NK-92 treated with Interleukin-12 subunit alpha and Interleukin-12 subunit beta, amount 100 ng/mL, for 24 hours (cell line): Measurements from ENCODE around the gene SEC22A.

Experiments
- DNase-seq: peaks from one replicate; lab custom pipeline; 2025; lab: John Stamatoyannopoulos, UW

SEC22A gene

DNA sequence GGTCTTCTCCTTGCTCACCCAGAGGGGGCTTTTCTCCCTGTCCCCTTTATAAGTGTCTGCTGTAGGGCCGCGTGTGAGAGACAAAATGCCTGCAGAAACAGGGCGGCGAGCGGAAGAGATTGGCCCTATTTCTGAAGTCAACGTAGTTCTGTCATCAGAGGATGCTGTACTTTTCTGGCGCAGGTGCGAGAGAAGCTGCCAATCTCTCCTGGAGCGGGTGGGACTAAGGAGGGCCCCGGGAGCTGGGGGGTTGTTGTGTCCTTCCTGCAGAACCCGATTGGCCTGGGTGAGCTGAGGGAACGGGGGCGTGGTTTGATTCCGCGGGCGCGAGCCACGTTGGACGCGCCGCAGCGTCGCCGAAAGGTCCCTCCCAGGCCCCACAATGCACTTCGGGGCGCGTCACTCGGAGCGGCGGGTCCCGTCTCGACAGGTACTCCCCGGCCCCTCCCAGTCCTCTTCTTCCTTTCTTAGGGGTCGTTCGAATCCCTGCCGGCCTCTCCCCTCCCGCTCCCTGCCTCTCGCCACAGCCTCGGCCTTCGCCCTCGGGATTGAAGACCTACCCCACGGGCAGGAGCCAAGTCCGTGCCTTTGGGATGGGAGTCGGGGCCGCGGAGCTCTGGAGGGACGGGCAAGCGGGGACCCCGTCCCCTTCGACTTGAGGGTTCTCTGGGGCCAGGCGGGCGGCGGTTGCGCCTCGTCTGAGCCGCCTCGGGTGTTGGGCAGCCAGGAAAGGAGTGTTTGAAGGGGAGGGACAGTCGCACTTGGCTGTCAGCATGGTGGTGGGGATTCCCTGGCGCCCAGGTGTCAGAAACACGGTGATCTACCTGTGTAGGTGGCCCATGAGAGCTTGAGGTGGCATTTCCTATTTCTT lies at the start of gene SEC22A:
Gene SEC22A, plus strand, starts transcription at position 387 of the 871 bp plus-strand sequence. CDS start 7,275 bp downstream, outside the sequence.
- DNase-seq, result peak; percentile 98

DNA sequence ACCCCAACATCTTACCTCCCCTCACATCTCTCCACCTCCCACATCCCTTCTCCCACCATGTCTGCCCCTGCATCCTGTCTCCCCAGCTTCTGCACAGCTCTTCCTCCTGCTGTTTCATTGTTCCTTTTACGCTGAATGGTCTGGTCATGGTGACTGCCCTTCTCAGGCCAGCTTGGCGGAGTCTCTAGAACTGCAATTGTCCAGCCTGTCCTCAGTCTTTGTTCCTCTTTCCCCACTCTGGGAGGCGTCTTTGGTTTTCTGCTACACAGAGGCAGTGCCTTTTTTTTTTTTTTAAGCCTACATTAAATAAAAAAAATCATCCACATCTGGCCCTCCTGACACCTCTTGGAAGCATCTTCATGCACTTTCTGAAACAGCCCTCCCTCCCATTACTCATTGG lies 49.1 kb upstream of the SEC22A start:
- no peak for DNase-seq

- DNase-seq, result no peak
These were observed 48.4 kb upstream of the SEC22A start for GRCh38 chr3:123153125-123154019.

GRCh38 chr3:123154020-123154985 lies 47.4 kb upstream of the SEC22A start:
- DNase-seq, result no peak

DNA sequence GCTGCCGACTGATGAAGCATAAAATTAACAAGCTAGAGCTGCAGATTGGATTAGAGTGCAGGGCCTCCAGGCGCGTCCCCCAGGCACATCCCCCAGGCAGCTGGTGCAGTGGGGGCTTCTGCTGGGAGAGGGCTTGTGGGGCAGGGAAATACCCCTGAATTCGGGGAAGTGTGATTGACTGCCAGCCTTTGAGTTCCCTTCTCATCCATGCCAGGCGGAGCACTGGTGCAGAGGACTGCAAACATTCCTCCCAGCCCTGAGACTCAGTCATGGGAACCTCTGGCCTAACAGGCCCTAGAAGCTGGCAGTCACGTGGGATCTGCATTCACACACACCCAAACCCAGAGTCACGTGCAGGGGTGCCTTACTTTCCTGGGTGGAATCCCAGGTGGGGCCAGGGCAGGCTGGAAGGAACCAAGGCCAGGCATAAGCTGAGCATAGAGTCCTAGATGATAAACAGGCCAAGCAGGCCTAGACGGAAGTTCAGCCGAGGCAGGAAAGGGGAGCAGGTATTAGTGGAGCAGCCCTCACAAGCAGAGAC lies 46.2 kb upstream of the SEC22A start:
- DNase-seq, result no peak

DNA sequence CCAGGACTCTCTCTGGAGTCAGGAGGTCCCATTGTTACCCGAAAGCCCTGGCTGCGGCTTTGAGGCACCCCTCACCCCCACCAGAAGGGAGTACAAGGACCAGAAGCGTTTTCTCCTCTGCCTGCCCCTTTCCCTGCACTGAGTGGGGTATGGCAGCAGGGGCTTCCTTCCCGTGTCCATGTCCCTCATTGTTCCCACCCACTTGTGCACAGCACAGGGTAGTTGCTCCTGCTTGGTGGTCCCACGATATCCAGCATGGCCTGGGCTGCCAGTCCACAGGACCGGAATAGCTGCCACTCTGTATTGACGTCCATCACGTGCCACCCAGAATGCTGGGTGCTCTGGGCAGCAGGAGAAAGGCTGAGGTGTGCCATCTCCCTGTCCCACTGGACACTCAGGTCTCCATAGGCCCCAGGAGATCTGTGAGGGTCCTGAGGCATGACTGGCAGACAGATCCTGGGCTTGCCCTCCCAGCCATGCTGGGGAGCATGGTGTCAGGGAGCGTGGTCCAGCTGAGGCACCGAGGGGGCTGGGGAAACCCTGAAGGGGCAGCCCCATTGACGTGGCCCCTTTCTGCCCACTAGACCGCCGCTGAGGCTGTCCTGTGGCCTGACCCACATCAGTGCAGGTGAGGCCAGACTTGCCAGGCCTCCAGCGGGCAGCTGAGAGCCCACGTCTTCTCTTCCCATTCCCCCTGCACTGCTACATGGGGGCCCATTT lies 45.3 kb upstream of the SEC22A start:
- no peak for DNase-seq

DNA sequence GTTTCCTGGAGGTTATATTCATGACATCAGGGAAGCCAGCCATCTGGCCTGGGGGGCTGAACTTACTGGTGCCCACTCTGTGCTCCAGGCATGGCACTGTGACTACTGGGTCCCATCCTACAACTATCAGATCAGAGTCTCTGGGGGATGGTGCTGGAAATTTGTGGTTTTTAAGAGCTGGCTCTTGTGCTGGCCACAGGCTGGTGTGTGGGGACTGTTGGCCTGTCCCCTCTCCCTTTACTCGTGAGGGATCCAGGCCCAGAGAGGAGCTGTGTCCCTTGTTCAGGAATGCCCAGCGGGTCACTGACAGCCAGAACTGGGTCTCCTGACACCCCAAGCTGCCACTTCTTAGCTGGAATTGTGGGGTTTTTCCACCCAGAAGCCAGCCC lies 44.5 kb upstream of the SEC22A start:
- no peak for DNase-seq

DNA sequence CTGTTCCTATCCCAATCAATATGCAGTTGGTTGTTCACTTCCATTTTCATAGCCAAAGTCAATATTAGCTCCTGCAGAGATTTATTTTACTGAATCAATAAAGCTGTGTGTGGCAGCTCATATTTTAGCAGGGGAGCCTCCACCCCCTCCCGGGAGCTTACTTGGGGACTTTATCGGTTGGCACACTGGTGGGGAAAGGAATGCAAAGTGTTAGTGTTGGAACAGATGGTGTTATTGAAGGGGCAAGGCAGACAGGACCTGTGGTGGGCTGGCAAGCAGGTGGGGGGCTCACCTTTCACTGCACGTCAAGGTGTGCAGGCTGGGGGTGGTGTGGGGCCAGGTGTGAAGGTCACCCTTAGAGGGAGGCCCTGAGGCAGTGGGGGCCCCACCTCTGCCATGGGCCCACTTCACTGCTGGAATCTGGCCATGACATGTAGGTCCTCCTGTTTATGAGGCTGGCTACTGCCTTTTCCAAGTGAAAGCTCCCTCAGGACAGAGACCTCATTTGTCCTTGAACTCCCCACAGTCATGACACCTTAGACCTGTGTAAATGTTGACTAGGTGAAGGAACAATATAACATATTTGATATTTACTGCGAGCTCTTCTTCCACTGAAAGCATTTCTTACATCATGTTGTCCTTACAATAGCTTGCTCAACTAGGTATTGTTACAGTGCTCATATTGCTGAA lies 44.0 kb upstream of the SEC22A start:
- no peak for DNase-seq

- DNase-seq, result no peak
These were observed 43.4 kb upstream of the SEC22A start for GRCh38 chr3:123158330-123158729.

DNA sequence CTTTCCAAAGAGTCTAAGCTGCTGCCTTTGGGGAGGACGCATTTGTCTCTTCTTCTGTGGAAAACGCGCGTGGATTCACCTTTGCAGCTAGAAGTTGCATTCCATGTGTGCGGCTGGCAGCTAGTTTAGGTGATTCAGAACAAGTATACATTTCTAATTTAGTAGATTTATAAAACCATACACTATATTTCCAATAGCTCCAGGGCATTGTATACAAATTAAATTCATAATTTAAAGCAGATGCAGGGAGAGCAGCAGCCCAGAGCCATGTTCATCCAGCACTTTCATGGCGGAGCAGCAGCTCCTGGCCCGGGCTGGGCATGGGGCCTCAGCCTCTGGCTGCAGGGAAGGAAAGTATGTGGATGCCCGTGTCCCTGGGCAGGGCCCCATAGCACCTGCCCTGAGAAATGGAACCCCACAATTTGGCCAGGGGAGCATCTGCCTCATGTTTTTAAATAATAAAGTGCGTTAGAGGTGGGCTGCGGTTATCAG lies 42.8 kb upstream of the SEC22A start:
- no peak for DNase-seq

- no peak for DNase-seq
These were observed 41.7 kb upstream of the SEC22A start for GRCh38 chr3:123159926-123160635.

DNA sequence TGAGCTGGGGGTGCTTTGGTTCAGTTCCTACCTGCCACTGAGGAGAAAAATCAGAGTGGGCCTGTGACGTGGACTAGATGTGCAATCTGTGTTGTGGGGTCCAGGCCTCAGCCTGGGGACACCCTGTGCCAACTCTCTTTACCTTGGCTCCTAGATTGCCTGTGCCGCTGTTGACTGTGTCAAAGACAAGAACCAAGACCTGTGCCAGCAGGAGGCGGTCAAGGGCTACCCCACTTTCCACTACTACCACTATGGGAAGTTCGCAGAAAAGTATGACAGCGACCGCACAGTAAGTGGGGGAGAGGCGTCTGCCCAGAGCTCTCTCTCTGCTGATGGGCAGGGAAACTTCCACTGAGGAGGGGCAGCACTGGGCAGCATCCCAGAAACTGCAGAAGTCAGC lies 40.6 kb upstream of the SEC22A start:
- no peak for DNase-seq

GRCh38 chr3:123163141-123163540 lies 38.6 kb upstream of the SEC22A start:
- no peak for DNase-seq

DNA sequence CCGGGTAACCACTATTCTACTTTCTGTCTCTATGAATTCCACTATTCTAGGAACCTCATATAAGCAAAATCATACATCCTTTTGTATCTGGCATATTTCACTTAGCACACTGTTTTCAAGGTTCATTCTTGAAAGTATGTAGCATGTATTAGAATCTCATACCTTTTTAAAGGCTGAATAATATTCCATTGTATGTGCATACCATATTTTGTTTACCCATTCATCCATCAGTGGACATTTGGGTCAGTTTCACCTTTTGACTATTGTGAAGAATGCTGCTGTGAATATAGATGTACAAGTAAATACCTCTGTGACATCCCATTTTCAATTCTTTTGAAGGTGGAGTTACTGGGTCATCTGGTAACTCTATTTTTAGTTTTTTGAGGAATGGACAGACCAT lies 36.6 kb upstream of the SEC22A start:
- no peak for DNase-seq

- DNase-seq, result no peak
These were observed 34.1 kb upstream of the SEC22A start for GRCh38 chr3:123167686-123168085.

GRCh38 chr3:123168122-123168521 lies 33.6 kb upstream of the SEC22A start:
- no peak for DNase-seq

DNA sequence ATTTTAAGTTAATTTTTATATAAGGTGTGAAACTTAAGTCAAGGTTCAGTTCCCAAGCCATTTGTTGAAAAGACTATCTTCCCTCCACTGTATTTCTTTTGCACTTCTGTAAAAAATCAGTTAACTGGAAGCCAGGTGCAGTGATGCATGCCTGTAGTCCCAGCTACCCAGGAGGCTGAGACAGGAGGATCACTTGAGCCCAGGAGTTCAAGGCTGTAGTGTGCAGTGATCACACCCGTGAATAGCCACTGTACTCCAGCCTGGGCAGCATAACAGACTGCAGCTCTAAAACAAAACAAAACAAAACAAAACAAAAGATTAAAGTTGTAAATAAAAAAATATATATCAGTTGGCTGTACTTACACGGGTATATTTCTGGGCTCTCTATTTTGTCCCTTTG lies 33.1 kb upstream of the SEC22A start:
- DNase-seq, result no peak

- no peak for DNase-seq
These were observed 32.2 kb upstream of the SEC22A start for GRCh38 chr3:123169492-123169929.

DNA sequence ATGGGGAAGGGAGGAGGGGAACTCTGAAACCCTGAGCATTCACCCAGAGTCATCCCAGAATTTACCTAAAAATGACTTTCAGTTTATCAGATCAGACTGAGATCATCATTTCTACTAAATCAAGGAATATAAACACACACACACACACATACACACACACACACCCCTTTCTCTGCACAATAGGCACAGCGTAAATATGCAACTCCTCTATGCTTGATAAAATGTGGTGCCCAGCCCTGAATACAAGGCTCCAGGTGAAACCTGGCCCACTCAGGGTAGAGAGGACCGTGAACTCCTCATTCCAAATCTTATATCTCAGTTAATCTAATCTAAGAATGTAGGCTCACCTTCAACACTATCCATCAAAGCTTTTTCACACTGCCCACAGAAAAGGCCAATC lies 31.8 kb upstream of the SEC22A start:
- no peak for DNase-seq
